MCF 10A (cell line): Measurements from ENCODE around the gene NUTM1. TPM values are rescaled to one million over a fixed set of nuclear protein-coding genes. Genes with fewer than 3 reads are reported as not detected.
A peak's percentile ranks its signal among the peaks of the same experiment; 100 is the strongest.
"Not testable (repeated sequence)": the region's sequence is repeated elsewhere in the genome, so short reads cannot be mapped to it uniquely, and the experiment has no call there.

Experiments
- BruUV-seq: library from RNA; stranded (reverse); fragments of 400-500 nt; replicated peaks from 2 replicates; lab custom pipeline; 2021; lab: Mats Ljungman, UMichigan
- CTCF ChIA-PET: fragments of 300-600 bp; sonication (Branson Sonifier 250); formaldehyde crosslinking; extraction: SDS; loops from one replicate; lab custom pipeline; 2021; ENCODE audit warnings: antibody characterized with exemption, inconsistent platforms; lab: Yijun Ruan, JAX
- POLR2A ChIA-PET: fragments of 300-600, 350-650 bp; sonication (Branson Sonifier 250); formaldehyde crosslinking; extraction: SDS; loops from one replicate; lab custom pipeline; 2020; ENCODE audit warnings: antibody characterized with exemption, inconsistent platforms; lab: Yijun Ruan, JAX
- DNase-seq: peaks from one replicate; pipeline ENCODE4 v3.0.0-alpha.2; 2018; ENCODE audit not compliant: unreplicated experiment
- H3K27ac Mint-ChIP-seq: one replicate; pipeline ENCODE4 v1.8.0; 2022; ENCODE audit warnings: mild to moderate bottlenecking, low read depth, mixed read lengths; ENCODE audit not compliant: unreplicated experiment
- H3K27me3 Mint-ChIP-seq: one replicate; pipeline ENCODE4 v1.8.0; 2022; ENCODE audit warnings: mixed read lengths; ENCODE audit not compliant: insufficient read depth, unreplicated experiment
- H3K36me3 Mint-ChIP-seq: one replicate; pipeline ENCODE4 v1.8.0; 2022; ENCODE audit warnings: mild to moderate bottlenecking, moderate library complexity, mixed read lengths; ENCODE audit not compliant: insufficient read depth, unreplicated experiment
- H3K4me1 Mint-ChIP-seq: one replicate; pipeline ENCODE4 v1.8.0; 2022; ENCODE audit warnings: mixed read lengths; ENCODE audit not compliant: insufficient read depth, unreplicated experiment
- H3K4me3 Mint-ChIP-seq: one replicate; pipeline ENCODE4 v1.8.0; 2022; ENCODE audit warnings: mild to moderate bottlenecking, moderate library complexity, mixed read lengths; ENCODE audit not compliant: unreplicated experiment
- H3K9me3 Mint-ChIP-seq: one replicate; pipeline ENCODE4 v1.8.0; 2022; ENCODE audit warnings: mixed read lengths; ENCODE audit not compliant: unreplicated experiment
- CTCF ChIP-seq: fragments of 200-600 bp; IDR thresholded peaks from one replicate; pipeline ENCODE4 v1.8.0; 2022; ENCODE audit warnings: antibody characterized with exemption, mild to moderate bottlenecking; ENCODE audit not compliant: unreplicated experiment
- intact Hi-C: fragments of 100-400 bp; cut with micrococcal nuclease; formaldehyde crosslinking; loops from 2 replicates; pipeline ENCODE4 v1.14.1; 2022
- total RNA-seq: library from RNA; stranded (reverse); gene quantifications from 2 replicates; pipeline ENCODE4 v1.2.3, GENCODE V29; 2022

NUTM1 gene
- total RNA-seq, 1 experiment from 2014 or later: not detected

- no peaks in the 10 kb centered on the region for H3K9me3 Mint-ChIP-seq
- H3K4me3 Mint-ChIP-seq: peak overlapping the region; percentile 83
- DNase-seq: no peak
- POLR2A ChIA-PET: interaction anchor here (0.6 to 4.8 kb wide), 22 partner anchors 10 to 650 kb away, joined by 3 to 69 read pairs (median 4); partner anchors contain the start of genes EMC4, GOLGA8B, KATNBL1 and LPCAT4
- intact Hi-C loops: loop anchor here (1.0 kb wide), 2 partner anchors 29 to 99 kb away; partner anchors contain the start of gene LPCAT4
- CTCF ChIA-PET: interaction anchor here (0.6 to 2.2 kb wide), 7 partner anchors 9 to 105 kb away, joined by 3 to 11 read pairs (median 4); partner anchors contain the start of gene LPCAT4
- no peaks in the 10 kb centered on the region for H3K27me3 Mint-ChIP-seq
- no peak for TF ChIP-seq CTCF
- BruUV-seq: TSS peak; percentile 52
- H3K27ac Mint-ChIP-seq: no peak overlapping the region
- H3K36me3 Mint-ChIP-seq: peaks cover 34% of the 10 kb centered on the region
- H3K4me1 Mint-ChIP-seq: peaks cover 32% of the 10 kb centered on the region
Measured at GRCh38 chr15:34338347-34338746, 4.8 kb upstream of the NUTM1 start.

DNA sequence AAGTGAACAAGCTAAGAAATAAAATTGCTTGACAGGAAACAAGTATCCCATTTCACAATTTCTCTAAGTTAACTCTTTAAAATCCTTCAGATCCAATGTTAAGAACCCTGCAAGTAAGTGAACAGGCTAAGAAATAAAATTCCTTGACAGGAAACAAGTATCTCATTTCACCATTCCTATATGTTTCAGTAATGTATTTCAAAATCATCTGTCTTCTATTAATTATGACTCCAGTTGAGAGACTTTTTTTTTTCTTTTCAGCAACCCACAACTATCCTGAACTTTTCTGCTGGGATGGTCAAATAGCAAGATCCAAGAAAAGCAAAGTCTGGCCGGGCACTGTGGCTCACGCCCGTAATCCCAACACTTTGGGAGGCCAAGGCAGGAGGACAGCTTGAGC, 3.2 kb upstream of the NUTM1 start:
- intact Hi-C loops: no loop called here
- no peak for TF ChIP-seq CTCF
- Mint-ChIP-seq H3K36me3 (peaks cover 34% of the 10 kb centered on the region), H3K4me3 (no peak overlapping the region), H3K9me3 (no peaks in the 10 kb centered on the region), H3K27me3 (no peaks in the 10 kb centered on the region), H3K4me1 (peaks cover 26% of the 10 kb centered on the region), H3K27ac (no peak overlapping the region)
- POLR2A ChIA-PET: interaction anchor here (0.7 to 4.8 kb wide), 5 partner anchors 11 to 130 kb away, joined by 3 to 37 read pairs (median 4); partner anchors contain the start of gene LPCAT4
- CTCF ChIA-PET: interaction anchor here (0.6 to 1.2 kb wide), 4 partner anchors 26 to 281 kb away, joined by 3 to 4 read pairs (median 3); no protein-coding TSS in a partner anchor
- no peak for DNase-seq
- BruUV-seq: no TSS peak

GRCh38 chr15:34341381-34342212, 1.5 kb upstream of the NUTM1 start:
- Mint-ChIP-seq H3K27ac (no peak overlapping the region), H3K27me3 (no peaks in the 10 kb centered on the region), H3K4me3 (no peak overlapping the region), H3K9me3 (no peaks in the 10 kb centered on the region), H3K4me1 (peaks cover 11% of the 10 kb centered on the region), H3K36me3 (peaks cover 34% of the 10 kb centered on the region)
- BruUV-seq: TSS peak; percentile 58
- DNase-seq: no peak
- ChIA-PET POLR2A (interaction anchor here (0.7 to 1.0 kb wide), 2 partner anchors 7 to 96 kb away, joined by 3 to 4 read pairs; partner anchors contain the start of gene GOLGA8A), CTCF (interaction anchor here (1.3 kb wide), 1 partner anchor 26 kb away, joined by 3 read pairs; the partner anchor contains the start of gene LPCAT4)
- no peak for TF ChIP-seq CTCF
- intact Hi-C loops: no loop called here

DNA sequence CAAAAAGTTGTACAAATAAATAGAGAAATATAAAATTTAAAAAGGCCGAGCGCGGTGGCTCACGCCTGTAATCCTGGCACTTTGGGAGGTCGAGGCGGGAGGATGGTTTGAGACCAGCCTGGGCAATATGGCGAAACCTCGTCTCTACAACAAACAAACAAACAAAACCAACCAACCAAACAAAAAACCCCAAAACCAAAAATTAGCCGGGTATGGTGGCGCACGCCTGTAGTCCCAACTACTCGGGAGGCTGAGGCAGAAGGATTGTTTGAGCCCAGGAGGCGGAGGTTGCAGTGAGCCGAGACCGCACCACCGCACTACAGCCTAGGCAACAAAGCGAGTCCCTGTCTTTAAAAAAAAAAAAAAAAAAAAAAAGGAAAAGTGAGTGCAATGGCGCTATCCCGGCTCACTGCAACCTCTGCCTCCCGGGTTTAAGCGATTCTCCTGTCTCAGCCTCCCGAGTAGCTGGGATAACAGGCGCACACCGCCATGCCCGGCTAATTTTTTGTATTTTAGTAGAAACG, 840 bp upstream of the NUTM1 start:
- POLR2A ChIA-PET: interaction anchor here (0.7 to 2.3 kb wide), 13 partner anchors 8 to 242 kb away, joined by 3 to 44 read pairs (median 4); partner anchors contain the start of genes EMC4, EMC7, GOLGA8A and GOLGA8B
- CTCF ChIA-PET: interaction anchor here (0.7 to 3.2 kb wide), 11 partner anchors 13 to 133 kb away, joined by 3 to 24 read pairs (median 5); partner anchors contain the start of genes KATNBL1 and LPCAT4
- H3K4me1 Mint-ChIP-seq, intact Hi-C loops, H3K27ac Mint-ChIP-seq, DNase-seq, H3K27me3 Mint-ChIP-seq, BruUV-seq, H3K4me3 Mint-ChIP-seq, H3K9me3 Mint-ChIP-seq: not testable (repeated sequence)
- peaks cover 34% of the 10 kb centered on the region for H3K36me3 Mint-ChIP-seq
